Left lung (tissue), 10 donors: Measurements from ENCODE around the gene ROBO4. TPM values are rescaled to one million over a fixed set of nuclear protein-coding genes. Genes with fewer than 3 reads are reported as not detected.

ENCODE experiments used
- ATAC-seq: fragments of 200-7000 bp; cut with Tn5 transposase; one replicate; pipeline ENCODE4 v1.9.1; 2020; ENCODE audit warnings: moderate library complexity
- DNase-seq, 4 donors: peaks; one replicate each; pipeline ENCODE4 v3.0.0-alpha.2; 2013 to 2020
- H3K27ac ChIP-seq, 2 donors: fragments of 200-600 bp; sonication (generic) in 1 of 2; one replicate each; pipeline versions ENCODE4 v1.5.0 to v1.8.0; 2020 to 2021
- H3K27me3 ChIP-seq, 2 donors: fragments of 200-600 bp; sonication (generic) in 1 of 2; one replicate each; pipeline versions ENCODE4 v1.5.0 to v1.8.0; 2020 to 2021
- H3K36me3 ChIP-seq, 2 donors: fragments of 200-600 bp; sonication (generic) in 1 of 2; one replicate each; pipeline versions ENCODE4 v1.5.0 to v1.8.0; 2020 to 2021
- H3K4me1 ChIP-seq, 2 donors: fragments of 200-600 bp; one replicate each; pipeline ENCODE4 v1.8.0; 2021
- H3K4me3 ChIP-seq, 2 donors: fragments of 200-600 bp; sonication (generic) in 1 of 2; one replicate each; pipeline versions ENCODE4 v1.5.0 to v1.8.0; 2020 to 2021; ENCODE audit warnings: mild to moderate bottlenecking in 1 of 2
- H3K9me3 ChIP-seq, 2 donors: fragments of 200-600 bp; sonication (generic) in 1 of 2; one replicate each; pipeline versions ENCODE4 v1.5.0 to v1.8.0; 2020 to 2021
- intact Hi-C, 2 donors: fragments of 100-400 bp; cut with DNase I; formaldehyde crosslinking; loops; one replicate each; pipeline versions ENCODE4 v1.11.2 to v1.14.2; 2022
- polyA plus RNA-seq, 6 donors: library from polyadenylated mRNA; unstranded; fragments of 120-200 nt; gene quantifications; one replicate each; pipeline ENCODE4 v1.2.1, GENCODE V29; 2013; ENCODE audit not compliant: insufficient read length in 6 of 6
- total RNA-seq, 2 donors: library from RNA; stranded (reverse); fragmentation: NEBNext Ultra II Directional; extraction: Animal tissue kit (Norgen Biotek cat#: 25700); gene quantifications; one replicate each; pipeline ENCODE4 v1.2.1, GENCODE V29; 2021
- TF ChIP-seq, protein P1 (sequence below), 2 donors: fragments of 200-600 bp; sonication (generic) in 1 of 2; IDR thresholded peaks; one replicate each; pipeline versions ENCODE4 v1.5.0 to v1.8.0; 2021; ENCODE audit warnings: antibody characterized with exemption in 2 of 2
- donor health status: DM: no; HTN: yes; CAD: no.
- donor health status: DM: no; HTN: no; CAD: no.

ROBO4 gene
- total and polyA plus RNA-seq, 8 donors = 31.1 to 61.9 (median 44.1) TPM

DNA sequence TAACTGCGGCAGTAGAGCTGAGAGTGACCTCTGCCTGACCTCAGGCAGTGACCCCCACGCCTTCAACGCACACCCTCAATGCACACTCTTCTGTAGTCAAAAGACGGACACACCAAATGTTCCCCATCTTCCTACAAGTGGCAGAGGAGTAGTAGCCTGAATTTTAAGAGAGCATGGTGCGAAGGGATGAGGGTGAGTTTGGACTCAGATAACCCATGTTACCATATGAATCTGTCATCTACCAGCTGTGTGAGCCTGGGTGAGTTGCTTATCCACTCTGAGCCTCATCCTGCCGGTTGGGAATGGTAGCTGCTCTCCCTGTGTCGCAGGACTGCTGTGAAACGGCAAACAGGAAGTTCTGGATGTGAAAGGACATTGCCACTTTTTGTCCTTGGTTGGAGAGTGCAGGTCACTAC is 53.0 kb downstream of the ROBO4 start:
- intact Hi-C loops = no loop called here
- TF ChIP-seq, protein P1, sequence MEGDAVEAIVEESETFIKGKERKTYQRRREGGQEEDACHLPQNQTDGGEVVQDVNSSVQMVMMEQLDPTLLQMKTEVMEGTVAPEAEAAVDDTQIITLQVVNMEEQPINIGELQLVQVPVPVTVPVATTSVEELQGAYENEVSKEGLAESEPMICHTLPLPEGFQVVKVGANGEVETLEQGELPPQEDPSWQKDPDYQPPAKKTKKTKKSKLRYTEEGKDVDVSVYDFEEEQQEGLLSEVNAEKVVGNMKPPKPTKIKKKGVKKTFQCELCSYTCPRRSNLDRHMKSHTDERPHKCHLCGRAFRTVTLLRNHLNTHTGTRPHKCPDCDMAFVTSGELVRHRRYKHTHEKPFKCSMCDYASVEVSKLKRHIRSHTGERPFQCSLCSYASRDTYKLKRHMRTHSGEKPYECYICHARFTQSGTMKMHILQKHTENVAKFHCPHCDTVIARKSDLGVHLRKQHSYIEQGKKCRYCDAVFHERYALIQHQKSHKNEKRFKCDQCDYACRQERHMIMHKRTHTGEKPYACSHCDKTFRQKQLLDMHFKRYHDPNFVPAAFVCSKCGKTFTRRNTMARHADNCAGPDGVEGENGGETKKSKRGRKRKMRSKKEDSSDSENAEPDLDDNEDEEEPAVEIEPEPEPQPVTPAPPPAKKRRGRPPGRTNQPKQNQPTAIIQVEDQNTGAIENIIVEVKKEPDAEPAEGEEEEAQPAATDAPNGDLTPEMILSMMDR (IDR thresholded peaks at IDR 0.05) = no peak

DNA sequence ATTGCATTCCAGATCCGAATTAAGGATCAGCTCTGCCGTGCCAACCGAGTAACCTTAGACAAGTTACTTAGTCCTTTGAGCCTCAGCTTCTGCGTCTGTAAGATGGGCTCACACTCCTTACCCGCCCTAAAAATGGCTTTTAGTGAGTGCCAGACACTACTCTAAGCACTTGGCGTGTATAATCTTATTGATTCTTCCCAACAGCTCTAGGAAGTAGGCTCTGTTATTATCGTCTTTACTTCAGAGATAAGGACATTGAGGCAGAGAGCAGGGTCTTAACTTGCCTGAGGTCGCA is 54.1 kb downstream of the ROBO4 start:
- Histone ChIP-seq H3K27me3 (peaks cover 76 to 100% of the 10 kb centered on the region in 2 donors), H3K4me3 (no peak overlapping the region), H3K36me3 (no peaks in the 10 kb centered on the region), H3K9me3 (no peaks in the 10 kb centered on the region), H3K4me1 (peaks cover 16 to 23% of the 10 kb centered on the region in 2 donors), H3K27ac (no peak overlapping the region)
- TF ChIP-seq, protein P1 (IDR thresholded peaks at IDR 0.05) = no peak
- ATAC-seq (no peak), DNase-seq (no peak)
- intact Hi-C loops = no loop called here

More for the DNA sequence above, 53.0 kb downstream of the ROBO4 start:
- H3K4me3 ChIP-seq = no peak overlapping the region
- H3K27ac ChIP-seq = no peak overlapping the region
- no peaks in the 10 kb centered on the region for H3K9me3 ChIP-seq
- DNase-seq = no peak
- peaks cover 13 to 14% of the 10 kb centered on the region in 2 donors for H3K4me1 ChIP-seq
- peaks cover 65 to 100% of the 10 kb centered on the region in 2 donors for H3K27me3 ChIP-seq
- ATAC-seq = no peak
- no peaks in the 10 kb centered on the region for H3K36me3 ChIP-seq

DNA sequence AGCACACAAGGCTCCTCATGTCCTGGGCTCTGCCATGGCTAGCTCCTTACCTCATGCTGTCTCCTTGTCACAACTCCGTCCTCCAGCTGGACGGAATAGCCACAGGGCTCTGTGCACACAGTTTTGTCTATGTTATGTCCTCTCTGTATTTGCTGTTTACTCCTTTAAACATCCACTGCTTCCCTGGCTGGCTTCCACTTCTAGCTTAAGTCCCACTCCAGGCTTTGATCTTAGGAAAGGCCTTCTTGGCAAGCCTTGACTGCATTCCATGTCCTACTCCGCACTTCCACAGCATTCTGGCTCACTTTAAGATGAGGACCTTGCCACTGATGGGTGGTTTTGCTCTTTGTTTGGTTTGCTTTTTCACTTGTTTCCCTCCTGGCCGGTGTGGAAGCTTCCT is 55.4 kb downstream of the ROBO4 start:
- no peak overlapping the region for H3K27ac ChIP-seq
- peaks cover 17 to 23% of the 10 kb centered on the region in 2 donors for H3K4me1 ChIP-seq
- TF ChIP-seq, protein P1 (IDR thresholded peaks at IDR 0.05) = no peak
- ATAC-seq (peak; percentile 63), DNase-seq (peak in 1 of 4 donors; percentile 63)
- no peaks in the 10 kb centered on the region for H3K36me3 ChIP-seq
- peaks cover 81 to 98% of the 10 kb centered on the region in 2 donors for H3K27me3 ChIP-seq
- H3K4me3 ChIP-seq = no peak overlapping the region
- no peaks in the 10 kb centered on the region for H3K9me3 ChIP-seq
- intact Hi-C loops = no loop called here

DNA sequence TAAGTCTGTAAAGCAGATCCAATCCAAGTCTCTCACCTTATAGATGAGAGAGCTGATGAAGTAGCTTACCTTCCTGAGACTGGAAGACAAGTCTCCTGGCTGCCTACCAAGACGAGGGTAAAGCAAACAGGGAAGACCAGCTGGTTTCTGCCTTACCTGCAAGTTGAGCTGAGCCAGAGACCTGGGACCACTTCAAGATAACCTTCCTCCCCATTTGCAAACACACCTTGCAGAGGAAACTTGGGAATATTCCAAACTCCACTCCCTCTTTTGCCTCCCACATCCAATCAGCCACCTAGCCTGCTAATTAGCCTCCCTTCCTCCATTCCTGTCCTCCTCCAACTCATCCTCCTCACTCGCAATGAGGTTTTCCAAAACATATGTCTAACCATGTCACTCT is 55.8 kb downstream of the ROBO4 start:
- no peak overlapping the region for H3K4me3 ChIP-seq
- intact Hi-C loops = no loop called here

DNA sequence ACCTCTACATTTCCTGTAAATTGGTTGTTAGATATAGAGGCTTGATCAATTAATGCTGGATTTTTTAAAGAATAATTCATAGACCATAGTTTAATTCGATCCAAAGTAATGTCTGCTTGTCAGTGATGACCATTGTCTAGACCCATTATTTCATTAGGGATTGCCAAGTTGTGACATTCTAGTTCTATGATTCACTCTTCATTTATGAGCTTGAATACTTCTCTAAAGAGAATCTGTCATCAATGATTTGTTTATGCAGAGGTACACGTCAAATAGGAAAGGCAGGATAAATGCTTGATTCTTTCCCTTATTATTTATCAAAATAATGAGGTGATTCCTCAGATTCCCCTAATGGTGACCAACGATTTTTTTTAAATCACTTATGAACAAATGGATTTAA is 56.5 kb downstream of the ROBO4 start:
- Histone ChIP-seq H3K9me3 (no peaks in the 10 kb centered on the region), H3K36me3 (no peaks in the 10 kb centered on the region), H3K4me3 (no peak overlapping the region), H3K27ac (no peak overlapping the region), H3K27me3 (peaks cover 76 to 94% of the 10 kb centered on the region in 2 donors), H3K4me1 (peaks cover 21 to 32% of the 10 kb centered on the region in 2 donors)
- ATAC-seq (no peak), DNase-seq (no peak)
- intact Hi-C loops = no loop called here
- TF ChIP-seq, protein P1 (IDR thresholded peaks at IDR 0.05) = no peak

More for the DNA sequence above, 55.8 kb downstream of the ROBO4 start:
- DNase-seq (peak in 2 of 4 donors; percentile 41 to 50), ATAC-seq (peak; percentile 35)
- TF ChIP-seq, protein P1 (IDR thresholded peaks at IDR 0.05) = no peak
- Histone ChIP-seq H3K27ac (no peak overlapping the region), H3K27me3 (peaks cover 80 to 97% of the 10 kb centered on the region in 2 donors), H3K9me3 (no peaks in the 10 kb centered on the region), H3K36me3 (no peaks in the 10 kb centered on the region), H3K4me1 (peaks cover 21 to 28% of the 10 kb centered on the region in 2 donors)
